ENCODE measurements around the gene MUC5B. TPM values are rescaled to one million over a fixed set of nuclear protein-coding genes. Genes with fewer than 3 reads are reported as not detected.

MUC5B gene
- total and polyA plus RNA-seq, 9 donors = 0.02 to 35.3 (median 1.1) TPM; not detected in 1

DNA sequence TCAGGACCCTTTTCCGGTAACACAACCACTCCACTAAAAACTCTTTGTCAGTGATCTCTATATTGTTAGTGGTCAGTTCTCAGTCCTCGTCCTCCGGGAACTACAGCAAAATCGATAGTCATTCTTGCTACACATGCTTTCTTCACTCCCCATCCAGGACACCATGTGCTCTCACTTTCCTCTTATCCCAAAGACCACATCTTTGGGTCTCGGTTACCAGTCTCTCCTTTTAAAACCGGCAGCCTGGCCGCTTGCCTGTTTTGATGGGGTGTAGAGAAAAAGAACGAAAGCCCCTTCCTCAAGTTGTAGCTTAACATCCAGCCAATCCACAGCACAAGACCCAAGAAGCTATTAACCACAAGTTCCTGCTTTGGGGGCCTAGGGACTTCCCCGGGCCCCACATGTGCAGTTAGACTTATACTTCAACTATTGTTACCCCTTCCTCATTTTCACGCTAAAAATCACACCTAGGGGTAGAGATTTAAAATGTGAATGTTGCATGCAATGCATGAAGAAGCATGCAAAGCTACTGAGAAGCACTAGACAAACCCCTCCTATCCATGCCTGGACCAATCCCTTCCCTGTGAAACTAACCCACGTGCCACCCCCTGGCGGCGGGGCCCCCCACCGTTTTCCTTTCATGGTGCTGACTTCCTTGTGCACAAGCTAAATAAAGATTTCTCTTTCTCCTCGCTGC is 88.1 kb downstream of the MUC5B start:
- H3K27me3 ChIP-seq = no peaks in the 10 kb centered on the region
- H3K9me3 ChIP-seq = no peaks in the 10 kb centered on the region
- TF ChIP-seq POLR2A (IDR thresholded peaks at IDR 0.05) = no peak
- no peak for TF ChIP-seq CTCF (IDR thresholded peaks at IDR 0.05)
- TF ChIP-seq EP300 (IDR thresholded peaks at IDR 0.05) = no peak
- peak overlapping the region; percentile 91 for H3K4me3 ChIP-seq
- H3K4me1 ChIP-seq (ENCODE audit: insufficient read depth) = peaks cover 16% of the 10 kb centered on the region
- no peaks in the 10 kb centered on the region for H3K36me3 ChIP-seq
- intact Hi-C loops (cut with DNase I) = no loop called here
- 86 to 91% (median 90%) methylated on average over 15 of the region's 15 CpGs for WGBS, 3 donors
- no peak overlapping the region for H3K27ac ChIP-seq
- DNase-seq = no peak

Small RNA genes within 50 kb of the gene (microRNA-seq; reads per million reads assigned to microRNA genes)
- gene MIR6744 = 0 reads per million in 3 donors

Small RNA genes within 50 kb of the gene (small RNA-seq; reads per million reads assigned to genes)
- not detected for gene MIR6744

Other genes with a start within 250 kb of the MUC5B start
- 1 to 10 TPM in 1 of 7 donors, under 1 TPM in 5, not detected in 1; 0.23 to 7.2 (median 0.41) TPM for gene MUC6, start 186.3 kb upstream of the MUC5B start, total RNA-seq
- gene MUC6, start 186.3 kb upstream of the MUC5B start, polyA plus RNA-seq = under 1 TPM; 0.02 to 0.06 TPM
- 1 to 10 TPM in 1 of 7 donors, under 1 TPM in 3, not detected in 3; 0.02 to 3.3 (median 0.27) TPM for gene MUC2, start 148.2 kb upstream of the MUC5B start, total RNA-seq
- under 1 TPM in 1 of 2 donors, not detected in 1; 0.02 TPM for gene MUC2, start 148.2 kb upstream of the MUC5B start, polyA plus RNA-seq
- under 1 TPM in 1 of 7 donors, not detected in 6; 0.03 TPM for gene MUC5AC, start 65.1 kb upstream of the MUC5B start, total RNA-seq
- gene MUC5AC, start 65.1 kb upstream of the MUC5B start, polyA plus RNA-seq = not detected
- gene TOLLIP, start 86.6 kb downstream of the MUC5B start, total RNA-seq = 10 to 100 TPM; 26.1 to 60.8 (median 53.9) TPM
- gene TOLLIP, start 86.6 kb downstream of the MUC5B start, polyA plus RNA-seq = 10 to 100 TPM; 14.1 to 25.8 TPM
- gene BRSK2, start 166.9 kb downstream of the MUC5B start, total RNA-seq = 1 to 10 TPM in 3 of 7 donors, under 1 TPM in 4; 0.35 to 1.5 (median 0.68) TPM
- gene BRSK2, start 166.9 kb downstream of the MUC5B start, polyA plus RNA-seq = under 1 TPM; 0.22 to 0.52 TPM

All from ovary (tissue), 9 donors.